ENCODE results near the gene ADCYAP1R1.

Gene ADCYAP1R1

DNA sequence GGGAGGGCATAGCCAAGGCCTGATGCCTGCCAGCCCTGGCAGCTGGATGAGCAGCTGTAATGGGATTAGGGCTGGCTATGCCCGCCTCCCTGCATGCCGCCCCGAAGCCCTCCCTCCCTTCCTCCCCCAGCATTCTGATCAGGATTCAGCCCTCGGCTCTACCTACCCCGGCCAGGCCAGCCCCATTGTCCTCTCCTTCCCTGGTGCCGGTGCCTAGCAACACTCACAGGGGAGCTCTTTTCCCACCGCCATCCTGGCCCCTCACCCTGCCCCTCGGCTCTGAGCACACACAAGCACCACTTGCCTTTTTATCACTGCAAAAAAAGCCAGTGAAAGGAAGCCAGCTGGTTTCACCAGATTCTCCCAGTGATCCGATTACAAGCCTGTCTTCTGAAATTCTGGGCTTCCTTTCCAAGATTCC, 9.0 kb upstream of the ADCYAP1R1 start:
- DNase-seq (ENCODE audit: low spot score) = no peak

DNA sequence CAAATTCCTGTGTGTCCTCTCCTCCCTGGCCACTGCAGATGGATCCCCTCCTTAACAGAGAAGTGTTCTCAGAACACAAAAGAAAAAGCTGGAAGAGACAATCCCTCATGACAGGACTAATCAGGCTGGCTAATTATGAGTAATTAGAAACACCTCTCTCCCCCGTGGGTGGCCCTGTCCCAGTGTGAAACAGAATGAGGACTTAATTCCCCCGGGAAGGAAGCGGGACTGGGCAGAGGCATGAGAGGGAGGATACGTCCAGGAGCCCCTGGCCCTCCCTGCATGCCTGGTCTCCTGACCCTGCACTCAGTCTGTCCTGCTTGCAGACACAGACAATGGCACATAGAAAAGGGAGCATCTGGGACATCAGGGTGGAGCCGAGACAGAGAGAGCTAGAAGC, 7.6 kb upstream of the ADCYAP1R1 start:
- no peak for DNase-seq (ENCODE audit: low spot score)

DNA sequence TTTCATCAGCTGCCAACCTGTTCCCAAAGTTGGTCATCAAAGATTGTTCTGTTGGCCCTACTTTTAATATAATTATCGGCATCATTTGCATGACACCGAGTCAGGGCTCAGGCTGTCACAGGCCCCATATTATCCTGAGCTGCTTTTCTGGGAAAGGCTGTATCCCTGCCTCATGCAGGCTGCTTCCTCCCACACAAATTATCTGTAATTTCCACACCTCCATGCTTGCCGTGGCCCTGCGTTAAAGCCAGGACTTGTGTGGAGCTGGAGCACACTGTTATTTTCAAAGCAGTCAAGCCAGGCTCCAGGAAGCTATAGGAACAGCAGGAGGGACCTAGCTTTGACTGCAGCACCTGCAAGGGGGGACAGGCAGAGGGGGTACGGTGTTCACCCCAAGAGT, 5.4 kb upstream of the ADCYAP1R1 start:
- no peak for DNase-seq (ENCODE audit: low spot score)

DNA sequence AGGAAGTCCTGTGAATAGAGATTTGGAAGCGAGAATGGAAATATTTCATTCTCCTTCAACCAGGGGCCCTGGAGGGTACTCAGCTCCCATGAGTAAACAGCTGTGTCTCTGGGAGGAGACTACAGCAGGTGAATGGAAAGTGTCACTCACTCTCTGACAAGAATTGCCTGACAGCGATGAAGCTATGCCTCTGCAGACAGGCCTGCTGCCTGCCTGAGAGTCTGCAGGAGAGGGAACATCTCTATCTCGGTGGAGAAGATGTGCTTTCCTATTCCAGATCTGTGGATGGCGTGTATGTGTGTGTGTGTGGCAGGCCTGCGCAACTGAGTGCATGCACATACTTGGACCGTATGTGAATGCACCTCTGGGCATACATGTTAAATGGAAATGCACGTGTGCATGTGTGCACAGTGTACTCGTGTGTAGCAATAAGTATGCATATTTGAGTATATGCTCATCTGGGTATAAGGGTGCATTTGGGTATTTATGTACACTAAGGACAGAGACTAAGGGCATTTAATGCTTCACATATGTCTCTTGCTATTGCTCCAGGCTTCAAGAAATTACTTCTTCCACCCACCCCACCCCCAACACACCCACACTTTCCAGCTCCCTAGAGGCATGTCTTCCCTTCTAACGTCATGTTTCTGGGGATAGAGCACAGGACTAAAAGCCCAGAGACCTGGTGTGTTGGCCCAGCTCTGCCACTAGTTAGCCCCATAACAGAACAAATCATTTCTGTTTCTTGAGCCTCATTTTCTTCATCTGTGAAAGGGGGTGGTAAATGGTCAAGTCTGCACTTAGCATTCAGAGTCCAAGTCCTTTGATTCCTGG, 4.6 kb upstream of the ADCYAP1R1 start:
- no peak for DNase-seq (ENCODE audit: low spot score)

DNA sequence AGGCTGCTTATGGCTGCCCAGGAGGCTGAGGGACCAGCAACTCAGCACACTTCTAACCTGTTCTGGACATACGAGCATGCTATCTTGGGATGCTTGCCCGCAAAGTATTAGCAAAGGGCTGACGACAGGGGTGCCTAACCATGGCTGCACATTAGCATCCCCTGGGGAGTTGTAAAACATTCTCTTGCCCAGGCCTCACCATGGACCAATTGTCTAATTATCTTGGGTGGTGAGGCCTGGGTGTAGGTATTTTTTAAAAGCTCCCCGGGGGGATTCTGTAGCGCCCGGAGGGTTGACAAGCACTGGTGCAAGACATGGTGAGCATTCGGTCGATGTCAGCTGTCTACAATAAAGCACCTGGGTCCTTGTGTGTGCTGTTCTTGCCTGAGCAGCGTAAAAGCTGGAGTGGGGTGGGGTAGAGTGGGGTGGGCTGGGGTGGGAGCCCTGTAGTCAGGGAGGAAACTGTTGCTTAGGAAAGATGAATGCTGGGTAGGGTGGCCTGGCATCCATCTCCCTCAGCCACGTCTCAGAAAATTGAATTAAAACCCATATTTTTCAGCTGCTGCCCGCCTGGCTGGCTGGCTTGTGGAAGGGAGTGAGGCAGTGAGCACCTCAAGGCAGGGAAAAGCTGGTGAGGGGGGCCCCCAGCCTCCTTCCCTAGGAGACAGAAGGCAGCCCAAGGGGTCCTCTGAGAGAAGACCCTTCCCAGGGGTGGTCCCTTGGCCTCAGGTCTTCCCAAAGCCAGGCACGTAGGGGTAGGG, 2.9 kb upstream of the ADCYAP1R1 start:
- no peak for DNase-seq (ENCODE audit: low spot score)

DNA sequence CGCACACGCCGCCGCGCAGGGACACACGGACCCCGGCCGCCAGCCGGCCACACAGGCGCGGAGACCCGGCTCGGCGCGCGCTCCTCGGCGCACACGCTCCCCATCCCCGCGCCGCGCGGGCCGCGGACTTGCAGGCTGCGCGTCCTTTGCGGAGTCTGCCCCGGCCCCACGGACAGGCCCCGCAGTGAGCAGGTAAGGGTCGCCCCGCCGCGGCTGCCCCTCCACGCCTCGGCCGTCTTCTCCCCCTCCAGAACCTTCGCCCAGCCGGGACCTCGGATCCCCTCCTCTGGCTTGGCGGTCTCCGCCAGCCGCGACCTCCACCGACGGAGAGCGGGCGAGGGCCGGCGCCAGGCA, 356 bp downstream of the ADCYAP1R1 start:
- DNase-seq (ENCODE audit: low spot score) = no peak

DNA sequence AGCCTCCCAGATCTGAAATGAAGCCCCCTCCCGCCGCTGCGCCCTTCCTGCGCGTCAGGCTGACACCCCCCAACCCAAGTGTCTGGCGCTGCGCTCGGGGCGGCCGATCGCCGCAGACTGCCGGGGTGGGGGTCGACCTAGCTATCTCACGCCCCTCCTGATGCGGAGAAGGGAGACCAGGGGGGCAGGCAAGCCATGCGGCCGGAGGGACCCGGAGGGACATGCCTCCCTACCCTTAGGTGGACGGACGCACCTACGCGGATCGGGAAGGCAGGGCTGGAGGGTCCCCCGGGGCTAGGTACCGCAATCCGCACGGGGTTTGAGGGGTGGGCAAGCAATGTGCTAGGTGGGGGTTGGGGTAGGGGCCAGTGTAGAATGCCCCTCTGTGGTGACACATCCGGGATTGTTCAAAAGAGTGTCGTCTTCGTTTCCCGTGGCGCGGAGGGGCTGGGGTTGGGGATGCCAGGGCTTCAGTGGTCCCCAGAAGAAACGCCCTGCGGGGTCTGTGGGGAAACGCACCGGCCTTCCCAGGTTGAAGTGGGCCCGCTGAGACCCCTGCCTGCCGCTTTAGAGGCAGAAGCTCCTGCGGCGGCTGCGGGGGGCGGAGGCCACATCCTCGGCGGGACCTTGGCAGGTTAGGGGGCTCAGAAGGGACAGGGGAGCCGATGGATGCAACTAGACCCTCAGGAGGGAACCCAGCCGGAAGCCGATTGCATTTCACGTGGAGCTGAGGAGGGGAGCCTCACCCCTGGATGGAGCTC, 913 bp downstream of the ADCYAP1R1 start:
- DNase-seq (ENCODE audit: low spot score) = no peak

DNA sequence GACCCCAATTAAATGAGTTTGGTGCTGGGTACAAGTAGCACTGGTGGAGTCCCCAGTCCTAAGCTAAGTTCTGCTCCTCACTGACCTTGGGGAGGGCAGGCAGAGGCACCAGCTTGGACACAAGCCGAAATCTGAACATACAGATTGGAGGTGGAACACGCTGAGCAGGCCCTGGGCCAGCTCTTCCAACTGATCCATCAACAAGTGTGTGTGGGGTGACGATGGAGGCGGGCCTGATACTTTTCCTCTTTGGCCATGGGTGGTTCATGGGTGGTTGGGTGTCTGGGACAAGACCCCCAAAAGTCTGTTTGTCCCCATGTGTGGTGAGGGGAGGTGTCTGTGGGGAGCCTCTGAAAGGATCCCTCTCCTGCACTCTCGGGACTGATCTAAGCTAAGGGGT, 1.9 kb downstream of the ADCYAP1R1 start:
- no peak for DNase-seq (ENCODE audit: low spot score)

DNA sequence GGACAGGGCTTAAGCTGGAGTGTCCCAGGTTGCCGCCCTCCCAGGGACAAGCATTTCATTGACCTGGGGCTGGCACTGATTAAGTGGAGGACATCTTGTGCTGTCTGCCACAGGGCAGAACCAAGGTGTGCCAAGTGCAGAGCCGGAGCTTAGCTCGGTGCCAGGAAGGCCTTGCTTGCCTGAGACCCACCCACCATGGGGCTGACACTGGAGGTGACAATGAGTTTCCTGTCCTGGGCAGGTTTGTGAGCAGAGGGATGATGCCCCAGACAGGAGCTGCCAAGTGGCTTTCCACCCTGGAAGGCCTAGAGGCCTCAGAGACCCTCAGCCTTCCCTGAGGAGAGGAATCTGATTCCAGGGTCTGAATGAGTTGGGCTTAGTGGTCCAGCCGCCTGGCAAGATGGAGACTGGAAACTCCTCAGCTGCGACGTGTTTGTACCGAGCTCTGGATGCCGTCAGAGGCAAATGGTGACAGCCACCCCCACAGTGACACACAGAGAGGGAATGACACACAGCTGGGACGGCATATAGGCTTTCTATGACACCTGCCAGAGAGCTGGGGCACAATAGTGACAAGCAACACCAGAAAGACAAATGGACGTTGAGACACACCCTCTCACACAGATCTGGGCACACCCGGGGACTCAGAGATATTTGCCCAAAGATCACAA, 2.6 kb downstream of the ADCYAP1R1 start:
- DNase-seq (ENCODE audit: low spot score) = no peak

DNA sequence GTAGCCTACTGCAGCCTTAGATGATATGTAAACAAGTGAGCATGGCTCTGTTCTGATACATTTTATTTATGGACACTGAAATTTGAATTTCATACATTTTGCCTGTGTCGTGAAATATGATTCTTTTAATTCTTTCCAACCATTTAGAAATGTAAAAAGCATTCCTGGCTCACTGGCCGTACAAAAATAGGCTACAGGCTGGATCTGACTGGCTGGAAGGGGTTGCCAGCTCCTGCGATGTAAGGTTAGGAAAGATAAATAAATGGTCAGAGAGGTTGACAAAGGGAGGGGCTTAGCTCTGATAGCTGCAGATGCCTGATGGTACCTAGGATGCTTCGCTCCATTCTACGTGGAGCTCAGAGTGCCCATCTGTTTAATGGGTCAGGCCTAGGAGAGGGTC, 3.4 kb downstream of the ADCYAP1R1 start:
- DNase-seq (ENCODE audit: low spot score) = no peak

DNA sequence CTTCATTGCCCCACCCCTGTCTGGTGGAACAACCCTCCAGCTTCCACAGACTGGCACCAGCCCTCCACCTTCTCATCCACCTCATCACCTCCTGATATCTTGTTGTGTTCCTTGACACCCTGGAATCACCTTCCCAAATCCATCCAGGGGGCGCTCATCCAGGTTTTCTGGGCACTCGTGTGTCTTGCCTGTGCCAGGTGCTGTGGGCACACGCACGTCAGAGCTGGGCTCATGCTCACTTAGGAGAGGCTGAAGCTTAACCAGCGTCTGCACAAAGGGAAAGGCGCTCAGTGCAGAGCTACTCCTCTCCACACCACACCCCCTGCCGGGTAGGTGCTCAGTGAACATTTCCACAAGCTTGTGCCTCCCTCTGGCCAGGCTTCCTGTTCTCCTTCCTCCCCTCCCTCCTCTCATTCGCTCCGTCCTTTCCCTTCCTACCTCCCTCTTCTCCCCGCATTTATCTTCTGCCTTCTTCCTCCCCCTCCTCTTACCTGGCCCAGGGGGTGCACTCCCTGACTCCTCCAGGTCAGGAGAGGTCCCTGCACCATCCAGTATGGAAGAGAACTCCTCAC, 4.8 kb downstream of the ADCYAP1R1 start:
- DNase-seq (ENCODE audit: low spot score) = no peak

DNA sequence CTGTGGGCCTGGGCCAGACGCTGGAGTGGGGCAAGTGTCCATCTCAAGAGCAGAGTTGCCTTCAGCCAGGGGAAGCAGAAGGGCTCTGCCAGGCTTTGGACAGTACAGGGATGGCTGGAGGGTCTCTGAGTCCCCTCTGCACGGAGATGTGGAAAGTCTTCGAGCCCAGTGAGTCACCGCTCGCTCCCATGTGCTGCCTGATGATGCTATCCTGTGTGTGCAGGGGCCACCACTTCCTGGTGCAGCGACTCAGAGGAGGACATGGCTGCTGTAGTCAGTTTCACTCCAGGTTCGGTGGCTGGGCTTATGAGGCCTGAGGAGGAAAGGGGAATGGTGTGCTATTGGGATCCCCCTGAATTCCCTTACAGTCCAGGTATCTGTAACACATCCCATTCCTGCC, 6.0 kb downstream of the ADCYAP1R1 start:
- no peak for DNase-seq (ENCODE audit: low spot score)

DNA sequence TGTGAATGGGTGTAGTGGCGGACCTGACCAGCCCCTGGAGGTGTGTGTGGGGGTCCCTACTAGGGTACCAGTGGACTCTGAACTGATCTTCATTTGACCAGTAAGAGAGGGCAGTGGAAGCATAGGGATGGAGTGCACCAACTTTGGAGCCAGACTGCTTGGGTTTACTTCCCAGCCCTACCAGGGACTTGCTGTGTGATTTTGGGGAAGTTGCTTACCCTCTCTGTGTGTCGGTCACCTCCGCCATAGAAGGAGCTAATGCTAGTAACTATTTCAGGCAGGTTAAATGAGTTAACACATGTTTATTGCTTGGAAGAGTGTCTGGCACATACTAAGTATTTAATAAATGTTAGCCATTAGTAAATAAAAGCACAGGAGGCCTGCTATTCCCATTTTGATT, 6.6 kb downstream of the ADCYAP1R1 start:
- no peak for DNase-seq (ENCODE audit: low spot score)

DNA sequence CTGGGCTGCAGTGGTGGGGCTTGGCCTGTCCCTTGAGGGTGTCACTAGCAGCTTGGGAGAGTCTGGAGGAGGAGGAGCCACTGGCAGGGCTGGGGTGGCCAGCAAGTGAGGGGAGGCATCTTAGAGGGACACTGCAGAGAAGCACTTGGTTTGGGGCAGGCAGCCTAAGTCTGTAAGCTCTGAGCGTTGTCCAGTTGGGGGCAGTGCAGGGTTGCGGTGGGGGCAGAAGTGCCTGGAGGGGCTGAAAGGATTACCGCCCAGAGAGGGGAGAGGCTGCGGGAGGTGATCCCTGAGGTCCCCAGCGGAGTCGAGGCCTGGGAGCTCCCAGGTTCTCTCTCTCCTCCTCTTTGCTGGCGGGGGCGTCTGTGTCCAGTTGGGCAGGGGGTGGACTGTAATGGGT, 7.4 kb downstream of the ADCYAP1R1 start:
- DNase-seq (ENCODE audit: low spot score) = no peak

DNA sequence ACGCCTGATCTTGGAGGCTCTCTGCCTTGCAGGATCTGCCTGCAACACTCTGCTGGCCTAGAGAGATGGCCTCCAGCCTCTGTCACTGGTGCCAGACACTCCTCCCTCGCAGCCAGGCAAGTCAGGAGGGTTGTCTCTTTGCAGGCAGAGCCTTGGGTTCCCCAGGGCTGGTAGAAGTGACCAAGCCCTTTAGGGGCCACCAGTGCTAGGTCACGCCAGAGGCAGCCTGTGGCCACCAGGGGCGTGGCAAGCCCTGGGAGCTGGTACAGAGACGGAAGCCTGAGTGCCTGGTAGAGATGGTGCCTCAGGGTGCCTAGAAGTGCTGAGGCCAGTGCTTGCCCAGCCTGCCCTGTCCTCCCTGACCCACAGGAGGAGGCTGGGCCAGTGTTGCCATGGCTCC, 9.1 kb downstream of the ADCYAP1R1 start:
- DNase-seq (ENCODE audit: low spot score) = no peak

DNA sequence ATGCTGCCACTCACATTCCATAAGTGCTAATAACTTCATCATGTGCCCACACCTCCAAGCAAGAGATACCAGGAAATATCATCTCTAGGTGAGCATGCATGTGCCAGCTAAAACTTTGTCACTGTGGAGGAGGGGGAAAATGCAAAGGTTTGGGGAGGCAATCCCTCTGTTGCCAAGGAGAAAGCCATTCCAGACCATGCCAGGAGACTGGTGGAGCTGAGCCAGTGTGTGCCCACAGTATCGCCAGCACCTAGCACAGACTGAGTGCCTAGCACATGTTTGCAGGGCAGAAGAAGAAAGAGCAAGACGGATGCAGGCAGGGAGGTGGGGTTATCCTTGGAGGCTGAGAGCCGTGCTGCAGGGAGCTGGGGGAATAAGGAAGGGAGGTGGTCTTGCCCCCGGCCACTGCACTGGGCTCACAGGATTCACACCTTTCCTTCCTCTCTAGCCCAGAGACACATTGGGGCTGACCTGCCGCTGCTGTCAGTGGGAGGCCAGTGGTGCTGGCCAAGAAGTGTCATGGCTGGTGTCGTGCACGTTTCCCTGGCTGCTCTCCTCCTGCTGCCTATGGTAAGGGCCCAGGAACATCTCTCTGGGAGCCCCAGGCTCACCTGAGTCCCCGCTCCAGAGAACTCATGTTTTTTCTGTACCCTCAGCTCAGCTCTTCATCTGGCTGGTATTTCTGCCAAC, 10.8 kb downstream of the ADCYAP1R1 start:
- no peak for DNase-seq (ENCODE audit: low spot score)

DNA sequence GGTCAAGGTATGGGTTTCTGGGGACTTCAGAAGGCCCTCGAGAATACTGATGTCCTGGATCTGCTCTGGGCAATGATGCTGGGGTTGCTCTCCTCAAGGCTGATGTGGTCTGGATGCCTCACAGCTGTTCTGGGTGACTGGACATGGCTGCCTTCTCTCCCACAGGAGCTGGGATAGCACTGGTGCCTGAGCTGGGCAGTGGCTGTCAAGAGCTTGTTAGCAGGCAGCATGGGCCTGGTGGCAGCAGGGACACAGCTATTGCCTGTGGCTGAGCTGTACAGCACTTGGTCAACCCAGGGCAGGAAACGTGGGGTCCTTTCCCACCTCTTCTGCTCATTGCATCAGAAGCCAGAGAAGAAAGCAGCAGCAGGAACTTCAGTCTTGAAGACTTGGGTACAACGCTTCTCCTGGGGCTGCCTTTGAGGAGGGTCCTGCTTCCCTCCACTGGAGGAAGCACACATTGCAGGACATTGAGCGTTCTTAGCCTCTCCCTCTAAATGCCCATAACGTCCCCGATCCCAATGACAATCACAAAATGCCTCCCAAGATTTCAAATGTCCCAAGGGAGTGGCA, 13.0 kb downstream of the ADCYAP1R1 start:
- DNase-seq (ENCODE audit: low spot score) = no peak

DNA sequence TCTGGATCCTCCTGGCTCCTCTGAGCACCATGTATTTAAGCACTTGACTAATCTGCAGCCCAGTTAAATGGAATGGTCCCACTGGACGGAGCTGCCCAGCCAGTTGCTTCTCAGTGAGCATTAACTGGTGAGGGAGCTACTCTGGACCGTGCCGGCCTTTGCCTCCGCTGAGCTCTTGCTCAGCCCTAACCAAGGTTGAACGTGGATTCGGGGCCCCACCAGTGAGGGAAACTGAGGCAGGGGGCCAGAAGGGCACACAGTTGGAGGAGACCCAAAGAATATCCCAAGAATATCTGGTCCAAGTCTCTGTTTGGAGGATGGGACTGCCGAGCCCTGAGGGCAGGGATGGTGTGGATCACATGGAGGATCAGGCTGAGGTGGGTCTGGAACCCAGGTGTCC, 13.7 kb downstream of the ADCYAP1R1 start:
- DNase-seq (ENCODE audit: low spot score) = no peak

DNA sequence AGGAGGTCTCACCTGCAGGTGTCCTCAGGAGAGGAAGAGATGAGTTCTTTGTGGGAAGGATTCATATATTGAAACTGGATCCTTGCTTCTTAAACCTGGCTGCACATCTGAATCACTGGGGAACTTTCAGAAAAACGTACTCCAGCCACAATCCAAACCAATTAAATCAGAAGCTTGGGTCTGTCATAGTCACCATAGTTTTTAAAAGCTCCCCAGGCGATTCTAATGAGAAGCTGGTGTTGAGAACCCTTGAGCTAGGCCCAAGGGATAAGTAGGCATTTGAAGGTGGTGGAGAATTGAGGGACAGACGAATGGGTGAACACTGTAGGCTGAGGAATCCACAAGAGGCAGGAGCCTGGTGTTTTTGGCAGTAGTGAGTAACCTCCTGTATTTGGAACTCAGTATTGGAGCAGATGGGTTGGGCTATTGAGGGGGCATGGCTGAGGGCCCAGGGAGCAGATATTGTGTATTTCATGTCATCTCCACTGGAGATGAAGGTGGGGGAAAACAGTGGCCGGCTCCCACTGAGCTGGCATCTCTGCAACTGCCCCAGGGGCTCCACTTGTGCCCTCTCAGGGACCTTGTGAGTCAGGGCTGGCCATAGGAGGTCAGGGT, 14.5 kb downstream of the ADCYAP1R1 start:
- no peak for DNase-seq (ENCODE audit: low spot score)

DNA sequence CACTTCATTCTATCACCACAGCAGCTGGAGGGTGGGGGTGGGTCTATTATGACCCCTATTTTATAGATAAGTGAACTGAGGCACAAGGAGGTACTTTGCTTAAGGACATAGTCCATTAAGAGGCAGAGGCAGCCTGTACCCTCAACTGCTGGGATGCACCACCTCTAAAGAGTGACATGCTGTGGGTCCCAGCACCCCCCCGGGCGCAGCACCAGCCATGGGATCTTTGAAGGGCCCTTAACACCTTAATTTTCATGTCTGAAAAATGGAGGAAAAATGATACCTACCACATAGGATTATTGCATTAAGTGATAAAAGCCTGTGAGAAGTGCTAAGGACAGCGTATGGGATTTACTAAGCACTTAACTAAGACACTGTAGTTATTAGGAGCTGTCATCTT, 15.4 kb downstream of the ADCYAP1R1 start:
- DNase-seq (ENCODE audit: low spot score) = no peak

All from AG08396 (cell line).